Mammary epithelial cell (primary cell): ENCODE data around the gene MED8.

Experiments used
- EZH2 ChIP-seq: IDR thresholded peaks from 2 replicates; pipeline ENCODE4 v1.6.1; 2012; ENCODE audit warnings: low read length, inconsistent platforms, borderline replicate concordance
- TF ChIP-seq, protein P1 (sequence below), 2 donors: IDR thresholded peaks in 1 of 2; conservative IDR thresholded peaks in 1 of 2; 2 replicates each; pipeline ENCODE4 v1.5.1; 2011 to 2012; ENCODE audit warnings: inconsistent platforms in 2 of 2, low read length in 2 of 2, mild to moderate bottlenecking in 2 of 2, control low read depth in 1 of 2, low read depth in 1 of 2; ENCODE audit not compliant: insufficient read depth in 1 of 2; ENCODE audit errors: extremely low read depth in 1 of 2

DNA sequence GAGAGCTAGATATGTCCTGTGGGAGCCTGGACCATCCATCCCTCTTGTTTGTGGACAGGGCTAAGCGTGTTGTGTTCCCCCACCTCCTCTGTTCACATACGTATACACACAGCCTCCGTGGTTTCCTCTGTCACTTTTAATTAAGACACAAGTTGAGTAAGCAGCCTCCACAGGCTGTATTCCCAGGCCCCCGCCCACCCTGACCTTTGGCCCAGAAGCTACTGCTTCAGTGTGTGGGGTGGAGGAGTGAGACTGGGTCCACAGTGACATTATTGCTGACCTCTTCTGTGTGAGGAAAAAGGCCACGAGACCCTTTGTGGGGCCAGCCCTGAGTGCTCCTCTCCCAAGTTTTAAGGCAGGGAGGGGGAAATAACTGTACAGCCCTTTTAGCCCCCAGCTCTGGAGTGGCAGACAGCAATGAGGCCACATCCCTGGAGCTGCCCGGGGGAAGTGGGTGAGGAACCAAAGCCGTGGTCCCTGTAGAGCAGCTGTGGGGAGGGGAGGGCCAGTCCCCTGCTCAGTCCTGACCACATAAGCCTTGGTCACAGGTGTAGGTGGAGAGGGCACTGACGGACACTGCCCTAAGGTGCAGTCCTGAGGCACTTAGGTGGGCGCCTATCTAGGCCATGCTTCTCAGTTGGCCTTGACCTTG, 26.2 kb downstream of the MED8 start:
- TF ChIP-seq, protein P1, sequence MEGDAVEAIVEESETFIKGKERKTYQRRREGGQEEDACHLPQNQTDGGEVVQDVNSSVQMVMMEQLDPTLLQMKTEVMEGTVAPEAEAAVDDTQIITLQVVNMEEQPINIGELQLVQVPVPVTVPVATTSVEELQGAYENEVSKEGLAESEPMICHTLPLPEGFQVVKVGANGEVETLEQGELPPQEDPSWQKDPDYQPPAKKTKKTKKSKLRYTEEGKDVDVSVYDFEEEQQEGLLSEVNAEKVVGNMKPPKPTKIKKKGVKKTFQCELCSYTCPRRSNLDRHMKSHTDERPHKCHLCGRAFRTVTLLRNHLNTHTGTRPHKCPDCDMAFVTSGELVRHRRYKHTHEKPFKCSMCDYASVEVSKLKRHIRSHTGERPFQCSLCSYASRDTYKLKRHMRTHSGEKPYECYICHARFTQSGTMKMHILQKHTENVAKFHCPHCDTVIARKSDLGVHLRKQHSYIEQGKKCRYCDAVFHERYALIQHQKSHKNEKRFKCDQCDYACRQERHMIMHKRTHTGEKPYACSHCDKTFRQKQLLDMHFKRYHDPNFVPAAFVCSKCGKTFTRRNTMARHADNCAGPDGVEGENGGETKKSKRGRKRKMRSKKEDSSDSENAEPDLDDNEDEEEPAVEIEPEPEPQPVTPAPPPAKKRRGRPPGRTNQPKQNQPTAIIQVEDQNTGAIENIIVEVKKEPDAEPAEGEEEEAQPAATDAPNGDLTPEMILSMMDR (conservative IDR thresholded peaks at IDR 0.05 in 1 of 2, IDR thresholded peaks at IDR 0.05 in 1 of 2; ENCODE audit: extremely low read depth in 1 of 2, insufficient read depth in 1 of 2, low read depth in 1 of 2, low read length in 2 of 2): no peak
- no peak for TF ChIP-seq EZH2
